ENCODE data around the gene FHOD3.

- no peak for TF ChIP-seq POLR2A (IDR thresholded peaks at IDR 0.05; ENCODE audit: low read length)
- no peak for TF ChIP-seq GATA1 (IDR thresholded peaks at IDR 0.05; ENCODE audit: low read depth, low read length)
These were observed 297.7 kb downstream of the FHOD3 start for GRCh38 chr18:36595046-36595817.
